ENCODE results near the gene PACSIN2. TPM values are rescaled to one million over a fixed set of nuclear protein-coding genes. Genes with fewer than 3 reads are reported as not detected.
"Not testable (repeated sequence)": the region's sequence is repeated elsewhere in the genome, so short reads cannot be mapped to it uniquely, and the experiment has no call there.

The PACSIN2 gene
- total RNA-seq, 1 experiment from 2014 or later: 60.2 TPM

DNA sequence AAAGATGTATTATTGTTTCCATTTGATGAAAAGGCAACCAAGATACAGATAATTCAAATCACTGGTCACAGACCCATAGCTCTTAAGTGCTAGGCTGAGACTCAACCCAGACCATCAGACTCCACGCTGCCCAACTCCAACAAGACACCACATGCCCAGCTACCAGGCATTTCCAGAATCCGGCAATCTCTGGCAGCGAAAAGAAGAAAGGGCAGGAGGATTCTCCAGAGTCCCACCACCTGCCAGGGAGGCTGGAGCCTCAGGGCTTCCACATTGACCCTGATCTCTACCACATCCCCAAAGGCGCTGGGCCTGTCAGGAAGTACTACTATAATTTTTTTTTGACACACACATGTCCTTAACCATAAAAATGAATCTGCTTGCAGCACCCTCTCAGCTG, 96.4 kb downstream of the PACSIN2 start:
- no peaks in the 10 kb centered on the region for H3K36me3 ChIP-seq (ENCODE audit: control insufficient read depth, insufficient read depth, low read length)
- H3K27ac ChIP-seq (ENCODE audit: low read length): no peak overlapping the region
- POLR2A ChIA-PET: no interaction called here
- H3K4me3 ChIP-seq (ENCODE audit: low read depth in 2 of 2, low read length in 2 of 2): no peak overlapping the region
- peaks cover 12% of the 10 kb centered on the region for H3K4me1 ChIP-seq (ENCODE audit: control insufficient read depth, insufficient read depth, low read length)
- in situ Hi-C loops (cut with HindIII; ENCODE audit: low pct_unique_long_range_greater_than_20kb, low sequenced_read_pairs): no loop called here
- no peak for ATAC-seq
- no TSS peak for BruUV-seq (replicated peaks)
- TF ChIP-seq SIN3A (IDR thresholded peaks at IDR 0.05; ENCODE audit: borderline replicate concordance, insufficient read depth, low read depth, low read length) (no peak), POLR2AphosphoS5 (IDR thresholded peaks at IDR 0.05; ENCODE audit: low read depth, low read length) (no peak), TCF7L2 (IDR thresholded peaks at IDR 0.05; ENCODE audit: low read depth, low read length) (no peak)
- TF ChIP-seq, protein P1, sequence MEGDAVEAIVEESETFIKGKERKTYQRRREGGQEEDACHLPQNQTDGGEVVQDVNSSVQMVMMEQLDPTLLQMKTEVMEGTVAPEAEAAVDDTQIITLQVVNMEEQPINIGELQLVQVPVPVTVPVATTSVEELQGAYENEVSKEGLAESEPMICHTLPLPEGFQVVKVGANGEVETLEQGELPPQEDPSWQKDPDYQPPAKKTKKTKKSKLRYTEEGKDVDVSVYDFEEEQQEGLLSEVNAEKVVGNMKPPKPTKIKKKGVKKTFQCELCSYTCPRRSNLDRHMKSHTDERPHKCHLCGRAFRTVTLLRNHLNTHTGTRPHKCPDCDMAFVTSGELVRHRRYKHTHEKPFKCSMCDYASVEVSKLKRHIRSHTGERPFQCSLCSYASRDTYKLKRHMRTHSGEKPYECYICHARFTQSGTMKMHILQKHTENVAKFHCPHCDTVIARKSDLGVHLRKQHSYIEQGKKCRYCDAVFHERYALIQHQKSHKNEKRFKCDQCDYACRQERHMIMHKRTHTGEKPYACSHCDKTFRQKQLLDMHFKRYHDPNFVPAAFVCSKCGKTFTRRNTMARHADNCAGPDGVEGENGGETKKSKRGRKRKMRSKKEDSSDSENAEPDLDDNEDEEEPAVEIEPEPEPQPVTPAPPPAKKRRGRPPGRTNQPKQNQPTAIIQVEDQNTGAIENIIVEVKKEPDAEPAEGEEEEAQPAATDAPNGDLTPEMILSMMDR (IDR thresholded peaks at IDR 0.05): no peak
- TF ChIP-seq, protein P2, sequence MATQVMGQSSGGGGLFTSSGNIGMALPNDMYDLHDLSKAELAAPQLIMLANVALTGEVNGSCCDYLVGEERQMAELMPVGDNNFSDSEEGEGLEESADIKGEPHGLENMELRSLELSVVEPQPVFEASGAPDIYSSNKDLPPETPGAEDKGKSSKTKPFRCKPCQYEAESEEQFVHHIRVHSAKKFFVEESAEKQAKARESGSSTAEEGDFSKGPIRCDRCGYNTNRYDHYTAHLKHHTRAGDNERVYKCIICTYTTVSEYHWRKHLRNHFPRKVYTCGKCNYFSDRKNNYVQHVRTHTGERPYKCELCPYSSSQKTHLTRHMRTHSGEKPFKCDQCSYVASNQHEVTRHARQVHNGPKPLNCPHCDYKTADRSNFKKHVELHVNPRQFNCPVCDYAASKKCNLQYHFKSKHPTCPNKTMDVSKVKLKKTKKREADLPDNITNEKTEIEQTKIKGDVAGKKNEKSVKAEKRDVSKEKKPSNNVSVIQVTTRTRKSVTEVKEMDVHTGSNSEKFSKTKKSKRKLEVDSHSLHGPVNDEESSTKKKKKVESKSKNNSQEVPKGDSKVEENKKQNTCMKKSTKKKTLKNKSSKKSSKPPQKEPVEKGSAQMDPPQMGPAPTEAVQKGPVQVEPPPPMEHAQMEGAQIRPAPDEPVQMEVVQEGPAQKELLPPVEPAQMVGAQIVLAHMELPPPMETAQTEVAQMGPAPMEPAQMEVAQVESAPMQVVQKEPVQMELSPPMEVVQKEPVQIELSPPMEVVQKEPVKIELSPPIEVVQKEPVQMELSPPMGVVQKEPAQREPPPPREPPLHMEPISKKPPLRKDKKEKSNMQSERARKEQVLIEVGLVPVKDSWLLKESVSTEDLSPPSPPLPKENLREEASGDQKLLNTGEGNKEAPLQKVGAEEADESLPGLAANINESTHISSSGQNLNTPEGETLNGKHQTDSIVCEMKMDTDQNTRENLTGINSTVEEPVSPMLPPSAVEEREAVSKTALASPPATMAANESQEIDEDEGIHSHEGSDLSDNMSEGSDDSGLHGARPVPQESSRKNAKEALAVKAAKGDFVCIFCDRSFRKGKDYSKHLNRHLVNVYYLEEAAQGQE (IDR thresholded peaks at IDR 0.05; ENCODE audit: insufficient read depth in 1 of 2, low read depth in 2 of 2, low read length in 1 of 2): no peak
- H3K27me3 ChIP-seq (ENCODE audit: control insufficient read depth, insufficient read depth, low read length): no peaks in the 10 kb centered on the region
- CTCF ChIA-PET: no interaction called here
- intact Hi-C loops (cut with micrococcal nuclease; ENCODE audit: unreplicated experiment): no loop called here
- no peaks in the 10 kb centered on the region for H3K9me3 ChIP-seq (ENCODE audit: control insufficient read depth, insufficient read depth, low read depth, low read length)
- no peak for DNase-seq (ENCODE audit: low read depth, low spot score)

DNA sequence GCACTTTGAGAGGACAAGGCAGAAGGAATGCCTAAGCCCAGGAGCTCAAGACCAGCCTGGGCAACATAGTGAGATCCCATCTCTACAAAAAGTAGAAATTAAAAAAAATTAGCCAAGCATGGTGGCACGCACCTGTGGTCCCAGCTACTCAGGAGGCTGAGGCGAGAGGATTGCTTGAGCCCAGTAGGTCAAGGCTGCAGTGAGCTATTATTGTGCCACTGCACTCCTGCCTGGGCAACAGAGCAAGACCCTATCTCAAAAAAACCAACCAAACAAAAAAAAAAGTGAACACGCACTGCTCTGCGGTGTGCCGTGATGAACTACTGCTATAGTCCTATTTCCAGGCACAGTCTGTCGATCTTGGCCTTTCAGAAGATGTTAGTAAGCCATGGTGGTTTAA, 97.6 kb downstream of the PACSIN2 start:
- H3K4me3 ChIP-seq (ENCODE audit: low read depth in 2 of 2, low read length in 2 of 2); H3K9me3 ChIP-seq (ENCODE audit: control insufficient read depth, insufficient read depth, low read depth, low read length); H3K27ac ChIP-seq (ENCODE audit: low read length); H3K4me1 ChIP-seq (ENCODE audit: control insufficient read depth, insufficient read depth, low read length); H3K36me3 ChIP-seq (ENCODE audit: control insufficient read depth, insufficient read depth, low read length); BruUV-seq (replicated peaks); in situ Hi-C loops (cut with HindIII; ENCODE audit: low pct_unique_long_range_greater_than_20kb, low sequenced_read_pairs); H3K27me3 ChIP-seq (ENCODE audit: control insufficient read depth, insufficient read depth, low read length); intact Hi-C loops (cut with micrococcal nuclease; ENCODE audit: unreplicated experiment); DNase-seq (ENCODE audit: low read depth, low spot score); POLR2A ChIA-PET; ATAC-seq: not testable (repeated sequence)
- CTCF ChIA-PET: interaction anchor here (0.6 kb wide), 1 partner anchor 44 kb away, joined by 3 read pairs; no protein-coding TSS in a partner anchor

DNA sequence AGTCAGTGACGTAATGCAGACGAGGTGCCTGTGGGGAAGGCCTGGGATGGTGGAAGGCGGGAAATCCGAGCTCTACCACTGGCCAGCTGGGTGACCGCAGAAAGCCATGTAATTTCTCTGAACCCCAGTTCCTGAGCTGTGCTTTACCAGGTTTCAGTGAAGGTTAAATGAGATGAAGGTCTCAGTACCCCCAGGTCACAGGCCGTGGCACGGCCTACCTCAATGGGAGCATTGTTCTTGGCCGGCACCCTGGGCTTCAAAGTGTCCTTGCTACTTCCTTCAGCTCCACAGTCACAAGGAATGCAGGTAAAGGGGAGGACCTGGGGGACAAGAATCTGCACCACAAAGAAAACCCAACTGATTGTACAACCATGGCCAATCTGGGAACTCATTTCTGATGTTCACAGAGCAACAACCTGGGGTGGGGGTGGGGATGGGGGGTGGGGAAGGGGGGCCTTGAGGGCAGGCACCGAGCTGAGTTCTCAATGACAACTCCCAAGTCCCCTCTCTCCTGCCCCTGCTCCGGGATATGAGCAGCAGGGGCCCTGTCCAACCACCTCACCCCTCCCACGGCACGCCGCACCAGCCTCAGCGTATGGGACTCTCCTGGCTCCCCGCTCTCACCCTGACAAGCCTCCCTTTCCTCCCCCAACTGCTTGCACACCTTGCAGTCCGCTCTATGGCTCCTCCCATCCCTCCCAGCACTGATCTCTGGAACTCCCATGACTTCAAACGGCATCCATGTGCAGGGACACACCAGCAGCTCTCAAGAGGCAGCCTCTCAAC, 98.8 kb downstream of the PACSIN2 start:
- H3K9me3 ChIP-seq (ENCODE audit: control insufficient read depth, insufficient read depth, low read depth, low read length): no peaks in the 10 kb centered on the region
- no TSS peak for BruUV-seq (replicated peaks)
- TF ChIP-seq, protein P2 (IDR thresholded peaks at IDR 0.05; ENCODE audit: insufficient read depth in 1 of 2, low read depth in 2 of 2, low read length in 1 of 2): no peak
- TF ChIP-seq POLR2AphosphoS5 (IDR thresholded peaks at IDR 0.05; ENCODE audit: low read depth, low read length) (no peak), TCF7L2 (IDR thresholded peaks at IDR 0.05; ENCODE audit: low read depth, low read length) (no peak), SIN3A (IDR thresholded peaks at IDR 0.05; ENCODE audit: borderline replicate concordance, insufficient read depth, low read depth, low read length) (no peak)
- TF ChIP-seq, protein P1 (IDR thresholded peaks at IDR 0.05): no peak
- DNase-seq (ENCODE audit: low read depth, low spot score) (no peak), ATAC-seq (no peak)
- ChIA-PET CTCF (no interaction called here), POLR2A (no interaction called here)
- no peak overlapping the region for H3K4me3 ChIP-seq (ENCODE audit: low read depth in 2 of 2, low read length in 2 of 2)
- H3K36me3 ChIP-seq (ENCODE audit: control insufficient read depth, insufficient read depth, low read length): no peaks in the 10 kb centered on the region
- H3K27me3 ChIP-seq (ENCODE audit: control insufficient read depth, insufficient read depth, low read length): no peaks in the 10 kb centered on the region
- no peaks in the 10 kb centered on the region; the same call in none of the 2 replicates for H3K4me1 ChIP-seq (ENCODE audit: control insufficient read depth, insufficient read depth, low read length)
- in situ Hi-C loops (cut with HindIII; ENCODE audit: low pct_unique_long_range_greater_than_20kb, low sequenced_read_pairs): no loop called here
- intact Hi-C loops (cut with micrococcal nuclease; ENCODE audit: unreplicated experiment): no loop called here
- H3K27ac ChIP-seq (ENCODE audit: low read length): no peak overlapping the region
